ENCODE data around the gene HIBCH. TPM values are rescaled to one million over a fixed set of nuclear protein-coding genes. Genes with fewer than 3 reads are reported as not detected.

Gene HIBCH
- total and polyA plus RNA-seq, 2 donors (not counting 3 experiments of a cell fraction or from before 2014, with no cell fraction given), result 6.4 to 24.7 TPM

DNA sequence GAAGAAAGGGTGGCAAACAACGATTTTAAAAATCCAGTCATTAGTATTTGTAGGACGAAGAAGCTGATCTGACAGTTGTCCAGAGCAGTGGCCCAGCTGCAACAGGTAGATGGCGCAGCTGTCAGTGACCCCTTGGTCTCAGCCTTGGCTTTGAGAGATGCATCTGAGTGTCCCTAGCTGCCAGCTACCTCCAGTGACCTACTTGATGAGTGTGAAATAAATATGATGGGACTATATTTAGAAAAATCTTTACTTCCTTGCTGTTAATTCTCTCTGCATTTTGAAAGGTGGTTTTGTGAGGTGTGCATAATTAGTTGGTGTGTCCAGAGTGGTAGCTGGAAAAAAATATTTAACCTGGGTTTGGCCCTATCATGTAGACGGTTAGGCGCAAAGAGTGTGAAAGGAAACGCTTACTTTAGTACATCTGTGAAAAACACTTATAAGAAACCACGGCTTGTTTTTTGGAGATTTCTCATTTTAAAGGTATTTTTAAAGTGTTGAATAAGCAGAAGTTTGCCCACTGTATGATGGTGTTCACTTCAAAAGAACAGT lies 24.7 kb upstream of the HIBCH start:
- CTCF ChIA-PET, result interaction anchor here (0.8 to 4.2 kb wide), 10 partner anchors 10 to 168 kb away, joined by 3 to 27 read pairs (median 6); partner anchors contain the start of gene HIBCH
- Histone ChIP-seq H3K4me1 (ENCODE audit: control insufficient read depth, extremely low read depth, insufficient read depth, low read length) (peaks cover 14% of the 10 kb centered on the region), H3K79me2 (ENCODE audit: control insufficient read depth, insufficient read depth, low read length) (peaks cover 34% of the 10 kb centered on the region), H3K9ac (replicated peaks; ENCODE audit: extremely low read depth, insufficient read depth, low read length) (peak overlapping the region; percentile 77), H3K9me3 (replicated peaks; ENCODE audit: control insufficient read depth, insufficient read depth, low read length) (no peaks in the 10 kb centered on the region), H4K20me1 (replicated peaks; ENCODE audit: control insufficient read depth, extremely low read depth, insufficient read depth, low read length) (no peaks in the 10 kb centered on the region), H3K27me3 (ENCODE audit: control insufficient read depth in 2 of 2, insufficient read depth in 2 of 2, low read length in 2 of 2) (no peaks in the 10 kb centered on the region), H3K9me1 (replicated peaks; ENCODE audit: control insufficient read depth, extremely low read depth, insufficient read depth, low read length) (no peaks in the 10 kb centered on the region), H3K27ac (ENCODE audit: insufficient read depth, low read depth, low read length) (peak overlapping the region; percentile 73), H3K4me2 (ENCODE audit: insufficient read depth, low read length) (peak overlapping the region; percentile 99), H2AFZ (ENCODE audit: low read depth, low read length) (peak overlapping the region; percentile 75), H3K4me3 (replicated peaks in 1 of 3; ENCODE audit: insufficient read depth in 1 of 3, low read depth in 1 of 3, low read length in 3 of 3) (peak overlapping the region; percentile 58 to 90 (median 67)), H3K36me3 (ENCODE audit: control insufficient read depth in 2 of 2, extremely low read depth in 1 of 2, insufficient read depth in 2 of 2, low read length in 2 of 2) (no peaks in the 10 kb centered on the region)
- FAIRE-seq (peak; percentile 12), DNase-seq (ENCODE audit: low read depth, low spot score) (peak; percentile 54)
- intact Hi-C loops (cut with micrococcal nuclease), result loop anchor here (2.0 kb wide), 2 partner anchors 28 to 68 kb away; no protein-coding TSS in a partner anchor
- POLR2A ChIA-PET, result interaction anchor here (0.8 to 1.2 kb wide), 2 partner anchors 12 to 25 kb away, joined by 4 to 5 read pairs; no protein-coding TSS in a partner anchor
- BruUV-seq (replicated peaks), result TSS peak; percentile 43
- TF ChIP-seq MYC (IDR thresholded peaks at IDR 0.05; ENCODE audit: low read depth, low read length) (no peak), GATA2 (IDR thresholded peaks at IDR 0.05; ENCODE audit: insufficient read depth, insufficient read length, low read depth, low read length) (no peak), POLR2A (IDR thresholded peaks at IDR 0.05; ENCODE audit: low read depth, low read length) (no peak)
- TF ChIP-seq, protein P1, sequence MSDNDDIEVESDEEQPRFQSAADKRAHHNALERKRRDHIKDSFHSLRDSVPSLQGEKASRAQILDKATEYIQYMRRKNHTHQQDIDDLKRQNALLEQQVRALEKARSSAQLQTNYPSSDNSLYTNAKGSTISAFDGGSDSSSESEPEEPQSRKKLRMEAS (IDR thresholded peaks at IDR 0.05; ENCODE audit: insufficient read depth, insufficient read length), result no peak
- dilution Hi-C loops (cut with MboI; ENCODE audit: extremely low pct_ligation_motif_present, low sequenced_read_pairs), result no loop called here

DNA sequence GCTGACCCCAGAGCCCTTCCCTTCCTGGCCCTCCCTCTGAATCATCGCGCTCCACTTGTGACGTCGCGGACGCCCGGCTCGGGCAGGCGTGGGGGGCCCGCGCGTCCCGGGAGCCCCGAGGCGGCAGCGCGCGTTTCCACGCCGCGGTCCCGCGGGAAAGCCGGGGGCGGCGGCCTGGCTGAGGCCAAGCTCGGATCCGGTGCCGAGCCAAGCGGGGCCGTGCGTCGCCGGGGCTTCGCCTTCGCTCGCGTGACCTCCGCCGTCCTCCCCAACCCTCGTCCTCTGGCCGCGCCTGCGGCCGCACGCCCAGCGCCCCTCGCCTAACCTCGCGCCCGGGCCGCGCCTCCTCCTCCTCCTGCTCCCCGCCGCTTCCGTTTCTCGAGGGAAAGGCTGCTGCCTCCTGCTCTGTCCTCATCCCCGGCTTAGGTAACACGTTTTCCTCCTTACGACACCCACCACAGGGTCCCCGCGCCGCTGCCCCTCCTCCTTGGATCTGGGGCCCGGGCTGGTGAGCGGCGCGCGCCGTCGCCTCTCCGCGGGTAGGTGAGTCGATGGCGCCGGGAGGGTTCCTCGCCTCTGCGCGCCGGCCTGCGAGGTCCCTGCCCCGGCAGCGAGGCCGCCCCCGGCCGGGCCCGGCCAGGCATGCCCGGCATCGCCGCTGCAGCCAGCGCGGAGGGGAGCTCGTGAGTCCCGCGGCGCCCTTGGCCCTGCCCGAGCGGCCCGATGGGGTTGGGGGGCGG lies 24.1 kb upstream of the HIBCH start, which contains the start of gene INPP1:
Gene INPP1, plus strand, starts transcription at position 54 of the 740 bp plus-strand sequence. CDS start 16,514 bp downstream, outside the sequence.
- peak; percentile 79 for DNase-seq (ENCODE audit: low read depth, low spot score)
- no TSS peak for BruUV-seq (replicated peaks)

More for the DNA sequence above, 24.1 kb upstream of the HIBCH start, which contains the start of gene INPP1:
- Histone ChIP-seq H3K79me2 (ENCODE audit: control insufficient read depth, insufficient read depth, low read length) (peaks cover 32% of the 10 kb centered on the region), H3K4me1 (ENCODE audit: control insufficient read depth, extremely low read depth, insufficient read depth, low read length) (peaks cover 14% of the 10 kb centered on the region), H3K9me1 (replicated peaks; ENCODE audit: control insufficient read depth, extremely low read depth, insufficient read depth, low read length) (no peaks in the 10 kb centered on the region), H3K4me3 (replicated peaks in 1 of 3; ENCODE audit: insufficient read depth in 1 of 3, low read depth in 1 of 3, low read length in 3 of 3) (peak within 1 kb of the TSS; percentile 58 to 90 (median 67)), H3K27me3 (ENCODE audit: control insufficient read depth in 2 of 2, insufficient read depth in 2 of 2, low read length in 2 of 2) (no peaks in the 10 kb centered on the region), H3K9me3 (replicated peaks; ENCODE audit: control insufficient read depth, insufficient read depth, low read length) (no peaks in the 10 kb centered on the region), H3K36me3 (ENCODE audit: control insufficient read depth in 2 of 2, extremely low read depth in 1 of 2, insufficient read depth in 2 of 2, low read length in 2 of 2) (no peaks in the 10 kb centered on the region), H3K4me2 (ENCODE audit: insufficient read depth, low read length) (peak within 1 kb of the TSS; percentile 99), H2AFZ (ENCODE audit: low read depth, low read length) (peak within 1 kb of the TSS; percentile 75), H3K27ac (ENCODE audit: insufficient read depth, low read depth, low read length) (peak within 1 kb of the TSS; percentile 73), H4K20me1 (replicated peaks; ENCODE audit: control insufficient read depth, extremely low read depth, insufficient read depth, low read length) (no peaks in the 10 kb centered on the region), H3K9ac (replicated peaks; ENCODE audit: extremely low read depth, insufficient read depth, low read length) (peak within 1 kb of the TSS; percentile 77)
- dilution Hi-C loops (cut with MboI; ENCODE audit: extremely low pct_ligation_motif_present, low sequenced_read_pairs), result no loop called here
- CTCF ChIA-PET, result interaction anchor here (0.8 to 4.2 kb wide), 10 partner anchors 11 to 169 kb away, joined by 3 to 27 read pairs (median 6); partner anchors contain the start of gene HIBCH
- intact Hi-C loops (cut with micrococcal nuclease), result loop anchor here (1.0 to 2.0 kb wide), 4 partner anchors 9 to 67 kb away; partner anchors contain the start of gene HIBCH
- no peak for FAIRE-seq
- POLR2A ChIA-PET, result interaction anchor here (1.2 kb wide), 1 partner anchor 25 kb away, joined by 5 read pairs; no protein-coding TSS in a partner anchor
- peak; percentile 2 for TF ChIP-seq MYC (IDR thresholded peaks at IDR 0.05; ENCODE audit: low read depth, low read length)
- peak; percentile 82 for TF ChIP-seq POLR2AphosphoS5 (IDR thresholded peaks at IDR 0.05; ENCODE audit: insufficient read depth, low read depth, low read length)
- TF ChIP-seq JUN (IDR thresholded peaks at IDR 0.05; ENCODE audit: borderline replicate concordance, insufficient read depth, insufficient read length, low read depth), result no peak
- TF ChIP-seq FOS (IDR thresholded peaks at IDR 0.05; ENCODE audit: borderline replicate concordance, insufficient read depth, low read length), result peak; percentile 87
- TF ChIP-seq POLR2A (IDR thresholded peaks at IDR 0.05; ENCODE audit: low read depth, low read length), result peak; percentile 63
- TF ChIP-seq, protein P1 (IDR thresholded peaks at IDR 0.05; ENCODE audit: insufficient read depth, insufficient read length), result no peak
